ENCODE measurements around the gene PDE1C. TPM values are rescaled to one million over a fixed set of nuclear protein-coding genes. Genes with fewer than 3 reads are reported as not detected.

Gene PDE1C
- total RNA-seq, 2 donors from 2014 or later = 0.26 to 0.60 TPM

DNA sequence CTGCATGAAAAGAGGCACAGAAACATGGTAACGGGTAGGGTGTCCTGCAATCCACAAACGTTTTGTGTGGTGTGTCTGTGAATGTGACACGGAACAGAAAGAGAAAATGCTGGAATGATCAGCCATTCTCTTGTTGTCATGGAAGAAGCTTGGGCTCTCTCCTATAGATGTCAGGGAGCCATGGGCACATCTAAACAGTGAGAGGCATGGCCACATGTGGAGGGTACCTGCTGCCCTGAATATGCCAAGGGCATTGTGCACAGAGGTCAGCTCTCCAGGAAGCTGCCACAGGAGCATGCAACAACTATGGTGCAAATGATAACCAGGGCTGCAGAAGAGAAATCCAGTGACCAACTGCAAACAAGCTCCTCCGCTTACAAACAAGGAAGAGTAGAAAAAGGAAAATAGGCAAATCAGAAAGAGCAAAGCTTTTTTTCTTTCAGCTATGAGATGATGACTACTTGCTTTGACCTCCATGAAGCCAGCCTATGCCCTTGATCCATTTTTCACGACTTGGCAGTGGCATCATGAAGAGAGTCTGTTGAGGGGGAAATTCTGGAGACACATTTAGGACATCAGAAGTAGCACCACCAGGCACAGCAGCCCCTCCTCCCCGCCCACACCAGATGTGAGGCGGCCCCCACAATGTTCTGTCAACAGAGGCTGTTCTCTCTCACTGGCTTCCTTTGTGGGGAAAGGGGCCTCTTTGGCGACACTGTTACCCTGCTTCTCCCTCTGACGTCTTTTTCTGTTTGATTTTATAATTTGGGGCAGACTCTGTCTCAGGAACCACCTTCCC is 4.8 kb upstream of the PDE1C start:
- H3K4me3 Mint-ChIP-seq = no peak overlapping the region
- Histone ChIP-seq H3K27me3 (ENCODE audit: control insufficient read depth, insufficient read depth, low read length, poor library complexity, severe bottlenecking) (peaks cover 52% of the 10 kb centered on the region), H3K4me3 (ENCODE audit: low read length) (no peak overlapping the region), H3K9me3 (ENCODE audit: control insufficient read depth, low read length) (no peaks in the 10 kb centered on the region), H3K27ac (ENCODE audit: low read depth, low read length) (no peak overlapping the region), H3K9ac (ENCODE audit: extremely low read depth, low read length, poor library complexity, severe bottlenecking) (no peak overlapping the region), H3K36me3 (ENCODE audit: control insufficient read depth, insufficient read depth, low read length) (no peaks in the 10 kb centered on the region), H3K4me1 (ENCODE audit: control insufficient read depth, insufficient read depth, low read length) (no peaks in the 10 kb centered on the region)
- no peaks in the 10 kb centered on the region for H3K36me3 Mint-ChIP-seq (ENCODE audit: low read depth)
- no peak for DNase-seq
- TF ChIP-seq, protein P1, sequence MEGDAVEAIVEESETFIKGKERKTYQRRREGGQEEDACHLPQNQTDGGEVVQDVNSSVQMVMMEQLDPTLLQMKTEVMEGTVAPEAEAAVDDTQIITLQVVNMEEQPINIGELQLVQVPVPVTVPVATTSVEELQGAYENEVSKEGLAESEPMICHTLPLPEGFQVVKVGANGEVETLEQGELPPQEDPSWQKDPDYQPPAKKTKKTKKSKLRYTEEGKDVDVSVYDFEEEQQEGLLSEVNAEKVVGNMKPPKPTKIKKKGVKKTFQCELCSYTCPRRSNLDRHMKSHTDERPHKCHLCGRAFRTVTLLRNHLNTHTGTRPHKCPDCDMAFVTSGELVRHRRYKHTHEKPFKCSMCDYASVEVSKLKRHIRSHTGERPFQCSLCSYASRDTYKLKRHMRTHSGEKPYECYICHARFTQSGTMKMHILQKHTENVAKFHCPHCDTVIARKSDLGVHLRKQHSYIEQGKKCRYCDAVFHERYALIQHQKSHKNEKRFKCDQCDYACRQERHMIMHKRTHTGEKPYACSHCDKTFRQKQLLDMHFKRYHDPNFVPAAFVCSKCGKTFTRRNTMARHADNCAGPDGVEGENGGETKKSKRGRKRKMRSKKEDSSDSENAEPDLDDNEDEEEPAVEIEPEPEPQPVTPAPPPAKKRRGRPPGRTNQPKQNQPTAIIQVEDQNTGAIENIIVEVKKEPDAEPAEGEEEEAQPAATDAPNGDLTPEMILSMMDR (conservative IDR thresholded peaks at IDR 0.05) = no peak
- H3K4me1 Mint-ChIP-seq = peaks cover 4% of the 10 kb centered on the region
- no peak overlapping the region for H3K27ac Mint-ChIP-seq
- H3K9me3 Mint-ChIP-seq = no peaks in the 10 kb centered on the region
- 71 to 77% methylated on average over 5 to 9 of the region's 9 CpGs for WGBS, 2 experiments (ENCODE audit: insufficient coverage in 1 of 2, insufficient read length in 1 of 2)
- peaks cover 66% of the 10 kb centered on the region for H3K27me3 Mint-ChIP-seq (ENCODE audit: insufficient read depth)

DNA sequence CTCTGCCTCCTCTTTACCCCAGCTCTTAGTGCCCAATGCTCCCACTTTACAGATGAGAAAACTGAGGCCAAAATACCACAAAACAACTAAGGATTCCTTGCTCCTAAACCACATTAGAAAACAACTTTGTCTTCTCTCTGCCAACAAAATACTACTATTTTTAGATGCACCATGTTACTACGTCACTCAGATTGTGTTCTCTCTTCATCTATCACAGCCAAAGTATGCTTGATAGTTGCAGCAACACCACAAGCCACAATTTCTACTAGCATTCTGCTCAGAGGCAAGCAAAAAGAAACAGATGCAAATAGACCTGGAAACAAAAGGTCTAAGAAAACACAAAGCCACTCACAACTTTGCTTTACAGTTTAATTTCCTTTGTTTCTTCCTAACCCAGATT is 3.3 kb upstream of the PDE1C start:
- peaks cover 78% of the 10 kb centered on the region for H3K27me3 Mint-ChIP-seq (ENCODE audit: insufficient read depth)
- H3K9me3 ChIP-seq (ENCODE audit: control insufficient read depth, low read length) = no peaks in the 10 kb centered on the region
- H3K9ac ChIP-seq (ENCODE audit: extremely low read depth, low read length, poor library complexity, severe bottlenecking) = no peak overlapping the region
- no peaks in the 10 kb centered on the region for H3K4me1 ChIP-seq (ENCODE audit: control insufficient read depth, insufficient read depth, low read length)
- H3K27ac Mint-ChIP-seq = no peak overlapping the region
- WGBS, 2 experiments (ENCODE audit: insufficient coverage in 1 of 2, insufficient read length in 1 of 2) = 99 to 100% methylated on average over 1 of the region's 1 CpG
- H3K27me3 ChIP-seq (ENCODE audit: control insufficient read depth, insufficient read depth, low read length, poor library complexity, severe bottlenecking) = peaks cover 67% of the 10 kb centered on the region
- H3K4me3 ChIP-seq (ENCODE audit: low read length) = no peak overlapping the region
- H3K4me3 Mint-ChIP-seq = no peak overlapping the region
- no peaks in the 10 kb centered on the region for H3K9me3 Mint-ChIP-seq
- no peak overlapping the region for H3K27ac ChIP-seq (ENCODE audit: low read depth, low read length)
- DNase-seq = no peak
- H3K36me3 Mint-ChIP-seq (ENCODE audit: low read depth) = no peaks in the 10 kb centered on the region
- H3K36me3 ChIP-seq (ENCODE audit: control insufficient read depth, insufficient read depth, low read length) = no peaks in the 10 kb centered on the region
- H3K4me1 Mint-ChIP-seq = peaks cover 5% of the 10 kb centered on the region
- TF ChIP-seq, protein P1 (conservative IDR thresholded peaks at IDR 0.05) = no peak

DNA sequence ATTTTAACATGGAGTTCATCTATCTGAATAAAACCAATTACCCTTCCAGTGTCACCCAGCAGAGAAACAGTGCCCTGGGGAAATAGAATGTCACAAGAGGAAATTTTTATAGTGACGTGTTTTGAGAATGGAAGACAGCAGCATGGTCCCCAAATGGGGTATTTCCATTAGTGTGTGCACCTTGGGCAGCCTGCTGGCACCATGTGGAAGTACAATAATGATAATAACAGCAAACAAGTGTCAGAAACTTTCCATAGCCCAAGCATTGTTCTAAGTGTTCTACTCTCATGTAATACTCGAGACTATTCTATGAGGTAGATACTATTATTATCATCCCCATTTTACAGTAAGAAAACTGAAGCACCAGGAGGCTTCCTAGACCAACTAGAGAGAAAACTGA is 2.2 kb upstream of the PDE1C start:
- DNase-seq = no peak

More for the DNA sequence above, 2.2 kb upstream of the PDE1C start:
- H3K4me3 Mint-ChIP-seq = no peak overlapping the region
- no peaks in the 10 kb centered on the region for H3K9me3 Mint-ChIP-seq
- WGBS, 2 experiments (ENCODE audit: insufficient coverage in 1 of 2, insufficient read length in 1 of 2) = 83 to 91% methylated on average over 1 to 2 of the region's 2 CpGs
- Histone ChIP-seq H3K4me3 (ENCODE audit: low read length) (no peak overlapping the region), H3K9me3 (ENCODE audit: control insufficient read depth, low read length) (no peaks in the 10 kb centered on the region), H3K9ac (ENCODE audit: extremely low read depth, low read length, poor library complexity, severe bottlenecking) (no peak overlapping the region), H3K27ac (ENCODE audit: low read depth, low read length) (no peak overlapping the region), H3K36me3 (ENCODE audit: control insufficient read depth, insufficient read depth, low read length) (no peaks in the 10 kb centered on the region), H3K4me1 (ENCODE audit: control insufficient read depth, insufficient read depth, low read length) (no peaks in the 10 kb centered on the region), H3K27me3 (ENCODE audit: control insufficient read depth, insufficient read depth, low read length, poor library complexity, severe bottlenecking) (peaks cover 78% of the 10 kb centered on the region)
- peaks cover 5% of the 10 kb centered on the region for H3K4me1 Mint-ChIP-seq
- no peaks in the 10 kb centered on the region for H3K36me3 Mint-ChIP-seq (ENCODE audit: low read depth)
- no peak overlapping the region for H3K27ac Mint-ChIP-seq
- TF ChIP-seq, protein P1 (conservative IDR thresholded peaks at IDR 0.05) = peak; percentile 41
- H3K27me3 Mint-ChIP-seq (ENCODE audit: insufficient read depth) = peaks cover 86% of the 10 kb centered on the region

Measured in endodermal cell (in vitro differentiated cells).